GM21360 (cell line): ENCODE data around the gene FSCB.
"Not testable (repeated sequence)": the region's sequence is repeated elsewhere in the genome, so short reads cannot be mapped to it uniquely, and the experiment has no call there.

Experiments
- ATAC-seq: cut with Tn5 transposase; IDR thresholded peaks from one replicate; pipeline ENCODE4 v1.9.1; 2021; ENCODE audit warnings: mild to moderate bottlenecking, moderate library complexity; ENCODE audit not compliant: unreplicated experiment

FSCB gene

GRCh38 chr14:44507183-44507582, at the start of gene FSCB:
Gene FSCB (minus strand): TSS chr14:44507283. CDS start chr14:44506987, 296 bp downstream.
- ATAC-seq: no peak

- no peak for ATAC-seq
These were observed 24.6 kb upstream of the FSCB start for GRCh38 chr14:44531658-44532057.

DNA sequence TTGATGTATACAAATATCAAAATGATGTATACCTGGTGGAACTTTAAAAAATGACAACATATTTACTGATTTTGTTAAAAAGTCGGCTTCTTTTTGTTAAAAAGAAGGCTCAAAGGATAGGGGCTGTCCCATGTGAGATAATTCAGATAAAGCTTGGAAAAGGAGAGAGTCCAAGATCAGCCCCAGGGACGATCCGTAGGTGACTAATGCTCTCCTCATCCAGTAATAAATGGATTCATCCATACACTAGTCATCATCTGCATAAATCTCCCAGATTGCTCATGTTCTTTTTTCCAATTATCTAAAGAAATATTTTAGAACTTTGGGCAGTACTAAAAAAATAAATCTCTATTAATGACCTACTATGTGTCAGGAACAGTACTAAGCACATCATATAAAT, 23.4 kb upstream of the FSCB start:
- ATAC-seq: no peak

DNA sequence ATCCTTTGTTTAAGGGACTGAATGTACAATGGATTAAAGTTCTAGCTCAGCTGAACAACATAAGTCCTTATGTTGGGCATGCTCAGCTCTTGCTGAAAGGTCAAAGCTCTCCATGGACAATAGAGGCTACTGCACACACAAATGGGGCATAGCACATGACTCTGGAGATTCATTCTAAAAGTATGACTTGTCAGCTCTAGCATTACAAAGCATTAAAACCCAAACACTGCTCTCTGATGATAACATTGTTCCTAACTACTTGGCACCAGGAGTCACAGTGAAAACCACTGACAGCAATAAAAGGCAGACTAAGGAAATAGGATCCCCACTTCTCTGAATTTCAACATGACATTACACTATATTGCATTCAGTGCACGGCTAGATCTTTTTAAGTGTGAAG, 21.9 kb upstream of the FSCB start:
- ATAC-seq: no peak

DNA sequence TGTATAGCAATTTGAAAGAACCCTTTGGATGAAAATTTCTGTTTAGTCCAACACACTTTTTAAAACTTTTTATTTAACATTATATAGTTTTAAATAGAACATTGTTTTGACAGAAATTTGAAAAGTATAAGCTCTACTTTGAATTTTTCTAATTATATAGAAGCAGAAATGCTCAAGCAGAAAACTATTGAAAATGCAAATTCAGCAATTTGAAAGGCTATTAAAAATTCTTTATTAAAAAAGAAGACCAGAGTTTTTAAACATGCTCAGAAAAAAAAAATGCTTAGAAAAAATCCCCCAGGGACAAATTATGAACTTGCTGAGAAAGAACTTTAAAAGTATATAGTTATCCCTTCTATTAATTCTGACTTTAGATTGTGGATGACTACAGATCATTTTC, 21.1 kb upstream of the FSCB start:
- ATAC-seq: no peak

DNA sequence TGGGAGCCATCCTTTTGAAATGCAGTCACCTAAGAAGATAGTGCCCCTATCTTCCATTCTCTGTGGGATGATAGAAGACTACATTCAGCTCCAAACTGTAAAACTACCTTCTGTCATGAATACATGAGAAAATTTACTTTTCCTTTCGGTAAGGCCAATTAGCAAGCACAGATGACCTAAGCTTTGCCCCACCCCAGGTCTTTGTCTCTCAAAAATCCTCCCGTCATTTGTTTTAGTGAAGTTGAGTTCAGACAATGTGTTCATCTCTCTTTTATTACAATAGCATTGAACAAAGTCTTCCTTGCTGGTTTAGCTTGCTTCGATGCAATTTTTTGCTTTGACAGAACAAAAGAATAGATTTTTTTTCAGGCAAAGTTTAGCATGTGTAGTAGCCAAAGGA, 18.2 kb upstream of the FSCB start:
- no peak for ATAC-seq

DNA sequence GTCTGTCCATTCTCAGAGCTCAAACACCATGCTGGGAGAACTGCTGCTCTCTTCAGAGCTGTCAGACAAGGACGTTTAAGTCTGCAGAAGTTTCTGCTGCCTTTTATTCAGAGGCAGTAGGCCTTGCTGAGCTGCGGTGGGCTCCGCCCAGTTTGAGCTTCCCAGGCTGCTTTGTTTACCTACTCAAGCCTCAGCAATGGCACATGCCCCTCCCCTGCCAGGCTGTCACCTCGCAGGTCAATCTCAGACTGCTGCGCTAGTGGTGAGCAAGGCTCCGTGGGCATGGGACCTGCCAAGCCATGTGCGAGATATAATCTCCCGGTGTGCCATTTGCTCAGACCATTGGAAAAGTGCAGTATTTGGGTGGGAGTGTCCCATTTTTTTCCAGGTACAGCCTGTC, 8.6 kb upstream of the FSCB start:
- not testable (repeated sequence) for ATAC-seq

- ATAC-seq: no peak
These were observed 1.8 kb upstream of the FSCB start for GRCh38 chr14:44508834-44509233.

DNA sequence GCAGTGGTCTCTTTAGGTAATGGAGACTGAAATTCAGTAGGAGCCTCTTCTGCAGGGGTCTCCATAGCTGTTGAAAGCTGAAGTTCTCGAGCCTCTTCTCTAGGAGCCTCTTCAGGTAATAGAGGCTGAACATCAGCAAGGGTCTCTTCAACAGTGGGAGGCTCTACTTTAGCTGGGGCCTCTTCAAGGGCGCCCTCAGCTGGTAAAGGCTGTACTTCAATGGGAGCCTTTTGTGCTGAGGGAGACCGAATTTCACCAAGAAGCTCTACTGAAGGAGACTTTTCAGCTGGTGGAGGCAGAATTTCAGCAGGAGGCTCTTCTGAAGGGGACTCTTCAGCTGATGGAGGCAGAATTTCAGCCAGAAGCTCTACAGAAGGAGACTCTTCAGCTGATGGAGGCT, 1.5 kb downstream of the FSCB start:
- no peak for ATAC-seq

GRCh38 chr14:44497148-44497547, 9.9 kb downstream of the FSCB start:
- no peak for ATAC-seq

- ATAC-seq: no peak
These were observed 12.9 kb downstream of the FSCB start for GRCh38 chr14:44494137-44494536.

- ATAC-seq: no peak
These were observed 16.1 kb downstream of the FSCB start for GRCh38 chr14:44490966-44491365.

GRCh38 chr14:44477953-44478352, 29.1 kb downstream of the FSCB start:
- ATAC-seq: no peak

- no peak for ATAC-seq
These were observed 38.3 kb downstream of the FSCB start for GRCh38 chr14:44468771-44469170.

DNA sequence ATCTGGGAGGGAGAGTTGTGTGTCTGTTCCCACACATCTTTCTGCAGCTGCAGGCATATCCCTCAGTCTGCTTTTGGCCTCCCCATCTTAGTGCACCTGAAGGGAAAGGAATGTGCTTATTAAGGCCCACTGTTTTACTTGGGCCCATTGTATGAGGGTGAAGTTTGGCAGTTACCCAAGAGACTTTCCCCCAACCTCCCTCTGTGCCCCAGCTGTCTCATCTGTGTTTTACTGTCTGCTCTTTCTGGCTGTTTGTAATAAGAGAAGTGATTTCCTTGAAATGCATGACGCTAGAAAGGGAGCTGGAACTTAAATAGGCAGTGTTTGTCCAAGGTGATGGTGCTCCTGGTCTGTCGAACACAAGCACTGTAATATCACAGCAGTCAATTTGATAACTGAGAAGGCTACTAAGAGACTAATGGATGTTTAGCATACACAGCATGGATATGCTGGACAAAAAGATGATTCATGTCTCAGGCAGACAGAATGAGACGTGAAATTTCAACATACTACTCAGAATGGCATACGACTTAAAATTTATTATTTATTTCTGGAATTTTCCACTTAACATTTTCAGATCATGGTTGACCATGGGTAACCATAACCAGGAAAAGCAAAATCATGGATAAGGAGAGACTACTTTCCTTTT, 43.6 kb downstream of the FSCB start:
- ATAC-seq: no peak

DNA sequence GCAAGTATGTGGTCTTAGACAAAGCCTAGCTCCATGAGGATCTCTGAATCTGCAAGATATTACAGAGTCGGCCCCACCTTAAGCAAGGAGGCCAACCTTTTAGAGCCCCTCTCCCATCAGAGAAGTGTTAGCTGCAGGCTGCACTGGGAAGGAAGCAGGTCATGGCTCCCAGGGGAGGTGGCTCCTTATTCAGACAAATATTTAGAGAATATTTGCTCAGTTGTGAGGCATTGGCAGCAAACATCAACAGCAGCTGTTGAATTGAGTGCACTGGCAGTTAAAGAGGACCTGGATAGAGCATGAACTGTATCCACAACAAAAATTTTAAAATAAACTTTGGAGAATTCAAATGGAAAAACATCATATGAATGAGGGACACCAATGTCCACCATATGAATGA, 44.7 kb downstream of the FSCB start:
- ATAC-seq: no peak

DNA sequence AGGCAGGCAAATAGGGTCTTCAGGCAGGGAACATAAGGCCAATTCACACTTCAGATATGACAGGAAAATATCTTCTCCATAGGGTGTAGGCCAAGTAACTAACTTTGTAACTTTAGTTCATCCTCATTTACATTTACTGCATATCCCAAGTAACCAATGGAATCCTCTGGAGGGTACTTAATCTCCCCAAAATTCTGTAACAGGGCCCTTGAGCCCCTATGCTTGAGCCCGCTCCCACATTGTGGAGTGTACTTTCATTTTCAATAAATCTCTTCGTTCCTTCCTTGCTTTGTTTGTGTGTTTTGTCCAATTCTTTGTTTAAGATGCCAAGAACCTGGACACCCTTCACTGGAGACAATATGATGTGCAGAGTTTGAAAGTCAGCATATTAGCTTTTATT, 45.3 kb downstream of the FSCB start:
- ATAC-seq: no peak
